MM.1S (cell line): ENCODE measurements around the gene SERAC1.

ENCODE experiments used
- DNase-seq: peaks from one replicate; pipeline ENCODE4 v3.0.0-alpha.2; 2015
- H2AFZ ChIP-seq: fragments of 300-600 bp; sonication (generic); 2 replicates; pipeline ENCODE4 v1.6.0; 2016; ENCODE audit warnings: antibody characterized with exemption, low read length
- H3F3A ChIP-seq: fragments of 300-600 bp; sonication (generic); 2 replicates; pipeline ENCODE4 v1.6.1; 2016; ENCODE audit warnings: mild to moderate bottlenecking, antibody characterized with exemption, low read length, moderate library complexity, mixed read lengths; ENCODE audit not compliant: insufficient read depth
- H3K27ac ChIP-seq: fragments of 300-600 bp; sonication (generic); 2 replicates; pipeline ENCODE4 v1.5.1; 2016; ENCODE audit warnings: mild to moderate bottlenecking, low read length
- H3K27me3 ChIP-seq: fragments of 300-600 bp; sonication (generic); replicated peaks from 2 replicates; pipeline ENCODE4 v1.6.0; 2016; ENCODE audit warnings: low read length; ENCODE audit not compliant: insufficient read depth
- H3K36me3 ChIP-seq: fragments of 300-600 bp; sonication (generic); replicated peaks from 2 replicates; pipeline ENCODE4 v1.6.1; 2016; ENCODE audit warnings: mild to moderate bottlenecking, low read length, mixed read lengths; ENCODE audit not compliant: insufficient read depth
- H3K4me1 ChIP-seq: fragments of 300-600 bp; sonication (generic); 2 replicates; pipeline ENCODE4 v1.6.1; 2016; ENCODE audit warnings: low read length, mixed read lengths
- H3K4me2 ChIP-seq: fragments of 300-600 bp; sonication (generic); 2 replicates; pipeline ENCODE4 v1.6.0; 2016; ENCODE audit warnings: low read depth, low read length
- H3K4me3 ChIP-seq: fragments of 300-600 bp; sonication (generic); 2 replicates; pipeline ENCODE4 v1.5.1; 2016; ENCODE audit warnings: low read length, mixed read lengths
- H3K79me2 ChIP-seq: fragments of 300-600 bp; sonication (generic); 2 replicates; pipeline ENCODE4 v1.6.1; 2016; ENCODE audit warnings: mixed run types, low read length, mixed read lengths
- H3K9ac ChIP-seq: fragments of 300-600 bp; sonication (generic); 2 replicates; pipeline ENCODE4 v1.6.1; 2016; ENCODE audit warnings: low read length, mixed read lengths
- H3K9me2 ChIP-seq: fragments of 300-600 bp; sonication (generic); replicated peaks from 2 replicates; pipeline ENCODE4 v1.6.1; 2016; ENCODE audit warnings: mild to moderate bottlenecking, low read length, mixed read lengths; ENCODE audit not compliant: insufficient read depth
- H3K9me3 ChIP-seq: fragments of 300-600 bp; sonication (generic); replicated peaks from 2 replicates; pipeline ENCODE4 v1.6.1; 2016; ENCODE audit warnings: mild to moderate bottlenecking, low read length, mixed read lengths; ENCODE audit not compliant: insufficient read depth
- H4K20me1 ChIP-seq: fragments of 300-600 bp; sonication (generic); 2 replicates; pipeline ENCODE4 v1.6.1; 2016; ENCODE audit warnings: mild to moderate bottlenecking, low read length, moderate library complexity, mixed read lengths; ENCODE audit not compliant: insufficient read depth
- CTCF ChIP-seq: fragments of 300-600 bp; sonication (generic); IDR thresholded peaks from 2 replicates; pipeline ENCODE4 v1.5.1; 2016; ENCODE audit warnings: antibody characterized with exemption, low read length, mixed read lengths
- EZH2 ChIP-seq: fragments of 300-600 bp; sonication (generic); optimal IDR thresholded peaks from 2 replicates; pipeline ENCODE3; 2017; ENCODE audit warnings: low read depth, mild to moderate bottlenecking, antibody characterized with exemption, low read length, mixed read lengths
- EZH2phosphoT487 ChIP-seq: fragments of 300-600 bp; sonication (generic); IDR thresholded peaks from 2 replicates; pipeline ENCODE4 v1.6.1; 2018; ENCODE audit warnings: antibody characterized with exemption, low read length

The SERAC1 gene

GRCh38 chr6:158115508-158115907 lies 52.6 kb downstream of the SERAC1 start:
- H3K79me2 ChIP-seq, result no peaks in the 10 kb centered on the region
- H4K20me1 ChIP-seq, result no peaks in the 10 kb centered on the region
- no peak for DNase-seq
- no peaks in the 10 kb centered on the region for H3K9me2 ChIP-seq
- no peaks in the 10 kb centered on the region for H3K4me1 ChIP-seq
- H3K36me3 ChIP-seq, result no peaks in the 10 kb centered on the region
- no peak overlapping the region for H3K27ac ChIP-seq
- no peak for TF ChIP-seq CTCF
- no peak for TF ChIP-seq EZH2phosphoT487
- TF ChIP-seq EZH2, result no peak
- H3K9ac ChIP-seq, result no peak overlapping the region
- no peaks in the 10 kb centered on the region for H3K27me3 ChIP-seq
- no peaks in the 10 kb centered on the region for H3F3A ChIP-seq
- H3K4me2 ChIP-seq, result no peak overlapping the region
- H3K9me3 ChIP-seq, result no peaks in the 10 kb centered on the region
- H2AFZ ChIP-seq, result no peak overlapping the region
- H3K4me3 ChIP-seq, result no peak overlapping the region

GRCh38 chr6:158115102-158115501 lies 53.0 kb downstream of the SERAC1 start:
- no peak overlapping the region for H3K9ac ChIP-seq
- H3K27ac ChIP-seq, result no peak overlapping the region
- no peaks in the 10 kb centered on the region for H3K9me3 ChIP-seq
- no peaks in the 10 kb centered on the region for H3K4me1 ChIP-seq
- no peak for DNase-seq
- no peak overlapping the region for H3K4me3 ChIP-seq
- no peaks in the 10 kb centered on the region for H3K79me2 ChIP-seq
- no peaks in the 10 kb centered on the region for H3K27me3 ChIP-seq
- no peaks in the 10 kb centered on the region for H3K9me2 ChIP-seq
- no peak overlapping the region for H3K4me2 ChIP-seq
- TF ChIP-seq CTCF (no peak), EZH2phosphoT487 (no peak), EZH2 (no peak)
- H2AFZ ChIP-seq, result no peak overlapping the region
- no peaks in the 10 kb centered on the region for H4K20me1 ChIP-seq
- no peaks in the 10 kb centered on the region for H3K36me3 ChIP-seq
- no peaks in the 10 kb centered on the region for H3F3A ChIP-seq

- Histone ChIP-seq H3F3A (no peaks in the 10 kb centered on the region), H3K9me2 (no peaks in the 10 kb centered on the region), H2AFZ (no peak overlapping the region), H3K4me2 (no peak overlapping the region), H3K9ac (no peak overlapping the region), H3K27me3 (no peaks in the 10 kb centered on the region), H3K36me3 (no peaks in the 10 kb centered on the region), H4K20me1 (no peaks in the 10 kb centered on the region), H3K79me2 (no peaks in the 10 kb centered on the region), H3K27ac (no peak overlapping the region), H3K9me3 (no peaks in the 10 kb centered on the region), H3K4me3 (no peak overlapping the region), H3K4me1 (no peaks in the 10 kb centered on the region)
- no peak for DNase-seq
- TF ChIP-seq EZH2 (no peak), CTCF (no peak), EZH2phosphoT487 (no peak)
These were observed 54.3 kb downstream of the SERAC1 start for GRCh38 chr6:158113802-158114201.
